Stimulated activated CD4-positive, alpha-beta T cell treated with anti-CD3 and anti-CD28 coated beads, Interleukin-12 subunit alpha, Interleukin-12 subunit beta, amount 100 ng/mL, for 24 hours (primary cell): Measurements from ENCODE around the gene TAS2R46.
"Not testable (repeated sequence)": the region's sequence is repeated elsewhere in the genome, so short reads cannot be mapped to it uniquely, and the experiment has no call there.

Experiments used
- DNase-seq, 2 experiments: peaks; one replicate each; pipeline ENCODE4 v3.0.0-alpha.2; 2020; ENCODE audit warnings: low read depth in 2 of 2

TAS2R46 gene

GRCh38 chr12:11039171-11039570 is 22.9 kb downstream of the TAS2R46 start:
- no peak for DNase-seq

- not testable (repeated sequence) for DNase-seq
These were observed 28.1 kb downstream of the TAS2R46 start for GRCh38 chr12:11033959-11034358.

- DNase-seq = no peak
These were observed 30.8 kb downstream of the TAS2R46 start, which contains the start of gene TAS2R31 for GRCh38 chr12:11031307-11031706. Gene TAS2R31 (minus strand): TSS chr12:11031407. CDS start chr12:11031335, 72 bp downstream.

- no peak for DNase-seq
These were observed 36.0 kb downstream of the TAS2R46 start for GRCh38 chr12:11026118-11026517.

GRCh38 chr12:11023387-11023786 is 38.7 kb downstream of the TAS2R46 start:
- DNase-seq = no peak

- no peak for DNase-seq
These were observed 39.6 kb downstream of the TAS2R46 start, which contains the start of gene TAS2R19 for GRCh38 chr12:11022520-11022919. Gene TAS2R19 (minus strand): TSS chr12:11022620. CDS start chr12:11022571, 49 bp downstream.

- no peak for DNase-seq
These were observed 45.2 kb downstream of the TAS2R46 start for GRCh38 chr12:11016937-11017336.

GRCh38 chr12:11015775-11016430 is 46.2 kb downstream of the TAS2R46 start:
- no peak for DNase-seq

GRCh38 chr12:11014234-11014633 is 47.9 kb downstream of the TAS2R46 start:
- no peak for DNase-seq
